OCI-LY7 (cell line): Measurements from ENCODE around the gene PRKCA. TPM values are rescaled to one million over a fixed set of nuclear protein-coding genes. Genes with fewer than 3 reads are reported as not detected.

Experiments
- BruUV-seq: library from RNA; stranded (reverse); fragments of 400-500 nt; replicated peaks from 2 replicates; lab custom pipeline; 2021; lab: Mats Ljungman, UMichigan
- CTCF ChIA-PET: fragments of 300-600 bp; sonication (Branson Sonifier 250); formaldehyde crosslinking; loops from one replicate; lab custom pipeline; 2022; ENCODE audit warnings: antibody characterized with exemption; ENCODE audit not compliant: unreplicated experiment; lab: Charles Lee
- POLR2A ChIA-PET: fragments of 300-600 bp; sonication (Branson Sonifier 250); formaldehyde crosslinking; loops from one replicate; lab custom pipeline; 2022; ENCODE audit warnings: antibody characterized with exemption; lab: Charles Lee
- DNase-seq: peaks from one replicate; pipeline ENCODE4 v3.0.0-alpha.2; 2015; ENCODE audit warnings: low spot score
- H2AFZ ChIP-seq: fragments of 200-600 bp; sonication (generic), shearing (Covaris generic); 2 replicates; pipeline ENCODE4 v1.6.1; 2014; ENCODE audit warnings: mild to moderate bottlenecking, antibody characterized with exemption, low read length, moderate library complexity
- H3K27ac ChIP-seq: fragments of 200-600 bp; sonication (generic); 2 replicates; pipeline ENCODE4 v1.5.1; 2014; ENCODE audit warnings: mixed run types, low read depth, mild to moderate bottlenecking, moderate library complexity, low read length, inconsistent platforms; ENCODE audit not compliant: poor library complexity, severe bottlenecking
- H3K36me3 ChIP-seq: fragments of 200-600 bp; sonication (generic); 2 replicates; pipeline ENCODE4 v1.6.1; 2014; ENCODE audit warnings: mild to moderate bottlenecking, antibody characterized with exemption, low read length, moderate library complexity, mixed read lengths; ENCODE audit not compliant: insufficient read depth
- H3K4me1 ChIP-seq: fragments of 200-600 bp; sonication (generic); 2 replicates; pipeline ENCODE4 v1.5.1; 2014; ENCODE audit warnings: mild to moderate bottlenecking, low read length; ENCODE audit not compliant: insufficient read depth, poor library complexity, severe bottlenecking
- H3K4me2 ChIP-seq: fragments of 200-600 bp; sonication (generic); 2 replicates; pipeline ENCODE4 v1.6.1; 2014; ENCODE audit warnings: mild to moderate bottlenecking, low read length
- H3K4me3 ChIP-seq: fragments of 200-600 bp; sonication (generic); 2 replicates; pipeline ENCODE4 v1.5.1; 2014; ENCODE audit warnings: mild to moderate bottlenecking, low read depth, low read length; ENCODE audit not compliant: poor library complexity, severe bottlenecking
- H3K79me2 ChIP-seq: fragments of 200-600 bp; sonication (generic); 2 replicates; pipeline ENCODE4 v1.6.1; 2016; ENCODE audit warnings: low read depth, mild to moderate bottlenecking, low read length, moderate library complexity, mixed read lengths; ENCODE audit not compliant: insufficient read depth
- H3K9me2 ChIP-seq: fragments of 200-600 bp; sonication (generic); 2 replicates; pipeline ENCODE4 v1.6.1; 2016; ENCODE audit warnings: mild to moderate bottlenecking, low read length, mixed read lengths; ENCODE audit not compliant: insufficient read depth
- H3K9me3 ChIP-seq: fragments of 200-600 bp; sonication (generic); 2 replicates; pipeline ENCODE4 v1.6.1; 2014; ENCODE audit warnings: mild to moderate bottlenecking, mixed run types, low read length, mixed read lengths
- H4K20me1 ChIP-seq: fragments of 200-600 bp; sonication (generic); 2 replicates; pipeline ENCODE4 v1.6.1; 2014; ENCODE audit warnings: mild to moderate bottlenecking, antibody characterized with exemption, low read length, moderate library complexity, mixed read lengths; ENCODE audit not compliant: insufficient read depth
- CTCF ChIP-seq: fragments of 200-600 bp; sonication (generic); conservative IDR thresholded peaks from 2 replicates; pipeline ENCODE4 v1.5.1; 2014; ENCODE audit warnings: mild to moderate bottlenecking, antibody characterized with exemption, low read length, moderate library complexity, mixed read lengths
- EZH2phosphoT487 ChIP-seq: fragments of 200-600 bp; sonication (generic); IDR thresholded peaks from 2 replicates; pipeline ENCODE4 v1.6.1; 2018; ENCODE audit warnings: low read depth, borderline replicate concordance, mild to moderate bottlenecking, mixed run types, antibody characterized with exemption, low read length, moderate library complexity, mixed read lengths
- intact Hi-C: fragments of 100-400 bp; cut with micrococcal nuclease; formaldehyde crosslinking; loops from one replicate; pipeline ENCODE4 v1.10.0; 2022; ENCODE audit not compliant: unreplicated experiment
- total RNA-seq, 2 experiments: library from RNA; depleted of rRNA in 1 of 2; stranded (reverse); fragments of >200 nt in 1 of 2; shearing (Covaris generic) in 1 of 2; gene quantifications; 2 replicates each; pipeline ENCODE4 v1.2.3, GENCODE V29; 2014 to 2022

The PRKCA gene
- total RNA-seq, 2 experiments from 2014 or later: 6.6 to 32.1 TPM

GRCh38 chr17:66764506-66764905 is 462.1 kb downstream of the PRKCA start:
- Histone ChIP-seq H3K4me3 (no peak overlapping the region), H2AFZ (no peak overlapping the region), H3K9me3 (no peaks in the 10 kb centered on the region), H3K4me2 (no peak overlapping the region), H3K36me3 (no peaks in the 10 kb centered on the region), H3K9me2 (no peaks in the 10 kb centered on the region), H4K20me1 (no peaks in the 10 kb centered on the region), H3K27ac (no peak overlapping the region), H3K79me2 (no peaks in the 10 kb centered on the region), H3K4me1 (peaks cover 21% of the 10 kb centered on the region)
- no peak for TF ChIP-seq CTCF
- TF ChIP-seq EZH2phosphoT487: no peak
- ChIA-PET CTCF (interaction anchor here (1.2 kb wide), 1 partner anchor 36 kb away, joined by 3 read pairs; no protein-coding TSS in a partner anchor), POLR2A (interaction anchor here (0.8 kb wide), 1 partner anchor 10 kb away, joined by 3 read pairs; no protein-coding TSS in a partner anchor)
- DNase-seq: no peak
- intact Hi-C loops: no loop called here
- no TSS peak for BruUV-seq

- BruUV-seq: no TSS peak
- H3K79me2 ChIP-seq: no peaks in the 10 kb centered on the region
- CTCF ChIA-PET: interaction anchor here (0.5 kb wide), 1 partner anchor 222 kb away, joined by 3 read pairs; no protein-coding TSS in a partner anchor
- no peaks in the 10 kb centered on the region for H4K20me1 ChIP-seq
- H3K9me3 ChIP-seq: no peaks in the 10 kb centered on the region
- TF ChIP-seq CTCF (no peak), EZH2phosphoT487 (no peak)
- POLR2A ChIA-PET: no interaction called here
- H3K4me3 ChIP-seq: no peak overlapping the region
- peak overlapping the region; percentile 40 for H3K27ac ChIP-seq
- no peaks in the 10 kb centered on the region for H3K9me2 ChIP-seq
- DNase-seq: peak; percentile 61
- peak overlapping the region; percentile 58 for H2AFZ ChIP-seq
- no peaks in the 10 kb centered on the region for H3K36me3 ChIP-seq
- intact Hi-C loops: no loop called here
- H3K4me2 ChIP-seq: peak overlapping the region; percentile 17; the same call in 1 of the 2 replicates
- H3K4me1 ChIP-seq: peaks cover 14% of the 10 kb centered on the region
These were observed 464.9 kb downstream of the PRKCA start for GRCh38 chr17:66767154-66767933.

- Histone ChIP-seq H4K20me1 (no peaks in the 10 kb centered on the region), H3K36me3 (no peaks in the 10 kb centered on the region), H3K4me2 (no peak overlapping the region), H3K4me3 (no peak overlapping the region), H2AFZ (no peak overlapping the region), H3K9me3 (no peaks in the 10 kb centered on the region), H3K4me1 (peaks cover 36% of the 10 kb centered on the region), H3K9me2 (no peaks in the 10 kb centered on the region), H3K27ac (no peak overlapping the region), H3K79me2 (no peaks in the 10 kb centered on the region)
- DNase-seq: no peak
- ChIA-PET CTCF (no interaction called here), POLR2A (interaction anchor here (0.7 kb wide), 1 partner anchor 44 kb away, joined by 3 read pairs; no protein-coding TSS in a partner anchor)
- intact Hi-C loops: no loop called here
- TF ChIP-seq EZH2phosphoT487 (no peak), CTCF (no peak)
- BruUV-seq: no TSS peak
These were observed 467.5 kb downstream of the PRKCA start for GRCh38 chr17:66769911-66770310.
